Ammon's horn (tissue), 1 donor: ENCODE data around the gene MED19.
"Not testable (repeated sequence)": the region's sequence is repeated elsewhere in the genome, so short reads cannot be mapped to it uniquely, and the experiment has no call there.

Experiments used
- DNase-seq: peaks from one replicate; pipeline ENCODE4 v3.0.0-alpha.2; 2016; ENCODE audit warnings: low spot score

Gene MED19

DNA sequence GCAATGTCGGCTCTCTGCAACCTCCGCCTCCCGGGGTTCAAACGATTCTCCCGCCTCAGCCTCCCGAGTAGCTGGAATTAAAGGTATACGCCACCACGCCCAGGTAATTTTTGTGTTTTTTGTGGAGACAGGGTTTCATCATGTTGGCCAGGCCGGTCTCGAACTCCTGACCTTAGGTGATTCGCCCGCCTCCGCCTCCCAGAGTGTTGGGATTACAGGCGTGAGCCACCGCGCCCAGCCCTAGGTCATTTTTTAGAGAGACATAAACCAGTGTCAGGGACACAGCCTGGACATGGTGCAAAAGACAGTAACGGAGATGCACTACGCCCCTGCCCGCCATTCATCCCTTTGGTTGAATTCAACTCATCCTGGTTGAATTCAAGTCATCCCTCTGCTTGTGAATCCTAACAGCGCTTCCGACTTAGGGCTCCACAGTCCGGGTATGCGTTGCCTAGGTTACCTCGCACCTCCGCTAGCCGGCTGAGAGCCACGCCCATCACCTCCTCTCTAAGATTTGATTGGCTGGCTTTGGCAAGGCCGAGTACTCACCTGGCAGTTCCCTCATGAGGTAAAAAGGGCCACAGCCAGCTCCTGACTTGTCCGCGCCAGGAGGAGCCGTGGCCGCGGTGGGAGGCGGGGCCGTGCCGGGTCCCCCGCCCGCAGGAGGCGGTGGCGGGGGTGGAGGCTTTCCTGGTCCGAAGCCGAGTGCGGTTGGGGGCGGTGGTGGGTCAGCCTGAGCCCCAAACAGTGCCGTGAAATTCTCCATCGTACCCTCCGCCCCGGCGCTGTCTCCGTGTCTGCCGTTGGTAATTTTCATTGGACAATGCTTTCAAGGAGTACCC is at the start of gene MED19:
Gene MED19, minus strand, starts transcription at position 802 of the 842 bp plus-strand sequence. Its CDS starts 36 bp downstream, at position 766.
- DNase-seq = peak; percentile 78

DNA sequence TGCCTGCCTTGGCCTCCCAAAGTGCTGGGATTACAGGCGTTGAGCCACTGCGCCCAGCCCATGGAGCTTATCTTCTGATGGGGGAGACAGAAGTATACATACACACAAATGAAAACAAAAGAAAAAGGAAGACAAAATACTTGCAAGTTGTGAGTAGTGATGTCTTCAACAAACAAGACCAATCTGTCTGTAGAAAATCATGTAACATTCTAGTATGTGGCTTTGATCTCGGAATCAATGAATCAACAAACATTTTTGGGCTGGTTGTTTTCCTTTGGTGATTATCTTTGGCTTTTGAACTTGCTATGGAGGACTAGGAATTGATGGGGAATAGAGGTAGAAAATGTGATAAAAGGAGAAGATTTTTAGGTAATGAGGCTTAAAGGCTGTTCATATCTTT is 46.2 kb upstream of the MED19 start:
- DNase-seq = no peak

DNA sequence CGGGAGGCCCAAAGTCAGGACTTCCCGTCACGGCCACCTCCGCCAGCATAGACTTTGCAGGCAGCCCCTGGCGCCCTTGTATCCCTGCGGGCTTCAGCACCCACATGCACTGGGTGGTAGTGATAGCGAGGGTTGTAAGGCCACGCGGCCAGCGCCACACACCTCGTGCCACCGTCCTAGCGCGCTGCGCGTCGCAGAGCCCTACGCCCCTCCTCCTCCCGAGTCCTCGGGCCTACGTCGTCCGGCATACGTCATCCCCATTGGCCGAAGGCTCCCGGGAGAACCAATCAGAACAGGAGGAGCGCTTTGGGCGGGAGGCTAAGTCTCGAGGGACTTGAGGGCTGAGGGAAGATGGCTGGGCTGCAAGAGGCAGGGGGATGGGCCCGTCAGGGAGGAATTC is 40.9 kb upstream of the MED19 start:
- DNase-seq = no peak

- peak; percentile 50 for DNase-seq
Measured at GRCh38 chr11:57751676-57752253, 39.8 kb upstream of the MED19 start, which contains the start of gene BTBD18. Gene BTBD18 (minus strand): TSS chr11:57751819. CDS start chr11:57751188, 631 bp downstream.

GRCh38 chr11:57751176-57751575 is 39.2 kb upstream of the MED19 start:
- no peak for DNase-seq

DNA sequence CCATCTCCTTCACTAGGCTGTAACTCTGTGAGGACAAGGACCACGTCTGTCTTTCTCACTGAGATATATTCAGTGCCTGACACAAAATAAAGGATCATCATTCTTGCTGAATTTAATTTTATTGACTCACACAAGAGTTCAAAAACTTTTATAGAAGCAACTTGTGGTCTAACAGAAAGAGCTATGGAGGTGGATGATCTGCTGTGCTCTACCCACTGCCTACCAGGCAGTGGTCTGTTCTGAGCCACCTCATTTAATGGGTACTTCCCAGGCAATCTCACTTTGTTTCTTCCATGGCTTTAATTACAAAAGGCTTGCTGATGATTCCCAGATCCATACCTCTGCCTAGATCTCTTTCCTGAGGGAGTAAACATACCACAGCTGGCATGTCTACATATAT is 34.9 kb upstream of the MED19 start:
- DNase-seq = no peak

GRCh38 chr11:57745206-57745605 is 33.2 kb upstream of the MED19 start:
- DNase-seq = no peak

- no peak for DNase-seq
Measured at GRCh38 chr11:57744357-57744756, 32.3 kb upstream of the MED19 start.

- DNase-seq = no peak
Measured at GRCh38 chr11:57742087-57742452, 30.1 kb upstream of the MED19 start.

DNA sequence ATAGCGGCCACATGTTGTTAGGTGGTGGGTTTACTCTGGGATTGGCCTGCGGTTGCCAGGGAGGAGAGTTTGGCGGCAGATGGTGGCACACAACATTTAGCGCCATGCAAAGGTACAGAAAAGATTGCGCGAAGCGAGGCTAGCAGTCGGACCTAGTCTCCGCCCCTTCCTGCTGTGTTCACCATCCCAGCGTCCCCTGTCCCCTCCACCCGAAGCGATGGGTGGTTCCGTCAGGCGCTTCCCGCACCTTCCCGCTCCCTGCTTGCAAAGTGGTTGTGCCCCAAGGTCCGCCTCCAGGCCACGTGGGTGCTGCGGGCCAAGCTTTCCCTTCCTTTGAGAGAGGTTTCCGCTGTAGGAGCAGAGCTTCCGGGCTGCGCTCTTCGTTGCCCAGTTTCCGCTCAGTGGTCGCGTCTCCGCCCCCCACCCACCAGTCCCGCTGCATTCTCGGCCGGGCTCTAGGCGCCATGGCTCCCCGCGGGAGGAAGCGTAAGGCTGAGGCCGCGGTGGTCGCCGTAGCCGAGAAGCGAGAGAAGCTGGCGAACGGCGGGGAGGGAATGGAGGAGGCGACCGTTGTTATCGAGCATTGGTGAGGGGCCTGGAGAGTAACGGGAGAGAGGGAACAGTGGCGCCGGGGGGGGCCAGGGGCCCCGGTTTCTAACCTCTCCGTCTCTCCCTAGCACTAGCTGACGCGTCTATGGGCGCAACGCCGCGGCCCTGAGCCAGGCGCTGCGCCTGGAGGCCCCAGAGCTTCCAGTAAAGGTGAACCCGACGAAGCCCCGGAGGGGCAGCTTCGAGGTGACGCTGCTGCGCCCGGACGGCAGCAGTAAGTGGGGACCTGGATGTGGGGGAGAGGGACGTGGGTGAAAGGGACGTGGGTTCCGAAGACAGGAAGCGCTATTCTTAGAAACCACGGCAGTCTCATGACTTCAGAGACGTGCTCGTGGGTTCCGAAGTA is 29.4 kb upstream of the MED19 start, which contains the start of gene SELENOH:
Gene SELENOH, plus strand, starts transcription at position 360 of the 955 bp plus-strand sequence. Its CDS starts 105 bp downstream, at position 465.
- peak; percentile 99 for DNase-seq

GRCh38 chr11:57735619-57736298 is 23.7 kb upstream of the MED19 start:
- DNase-seq = no peak

GRCh38 chr11:57732661-57733060 is 20.6 kb upstream of the MED19 start:
- no peak for DNase-seq

DNA sequence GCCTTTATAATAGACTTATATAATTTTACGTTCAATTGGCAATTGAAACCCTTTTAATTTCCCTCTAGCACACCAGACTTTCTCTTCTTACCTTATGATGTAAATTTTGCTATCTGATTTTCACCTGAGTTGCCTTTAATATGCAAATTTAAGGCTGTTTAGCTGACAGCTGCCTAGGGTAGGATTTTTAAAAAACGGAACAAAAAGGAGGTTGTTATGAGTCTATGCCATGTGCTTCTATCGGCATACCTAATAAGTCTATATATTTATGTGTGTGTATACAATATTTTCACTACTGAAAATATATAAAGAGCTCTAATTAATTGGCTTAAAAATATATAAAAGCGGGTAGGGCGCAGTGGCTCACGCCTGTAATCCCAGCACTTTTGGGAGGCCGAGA is 17.5 kb upstream of the MED19 start:
- DNase-seq = no peak

GRCh38 chr11:57728829-57729228 is 16.8 kb upstream of the MED19 start:
- DNase-seq = no peak

GRCh38 chr11:57727185-57727584 is 15.2 kb upstream of the MED19 start:
- DNase-seq = no peak

DNA sequence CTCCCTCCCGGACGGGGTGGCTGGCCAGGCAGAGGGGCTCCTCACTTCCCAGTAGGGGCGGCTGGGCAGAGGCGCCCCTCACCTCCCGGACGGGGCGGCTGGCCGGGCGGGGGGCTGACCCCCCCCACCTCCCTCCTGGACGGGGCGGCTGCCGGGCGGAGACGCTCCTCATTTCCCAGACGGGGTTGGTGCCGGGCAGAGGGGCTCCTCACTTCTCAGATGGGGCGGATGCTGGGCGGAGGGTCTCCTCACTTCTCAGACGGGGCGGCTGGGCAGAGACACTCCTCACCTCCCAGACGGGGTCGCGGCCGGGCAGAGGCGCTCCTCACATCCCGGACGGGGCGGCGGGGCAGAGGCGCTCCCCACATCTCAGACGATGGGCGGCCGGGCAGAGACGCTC is 4.7 kb upstream of the MED19 start:
- not testable (repeated sequence) for DNase-seq

GRCh38 chr11:57713835-57714234 is 1.8 kb upstream of the MED19 start:
- no peak for DNase-seq

GRCh38 chr11:57712256-57713150 is 488 bp upstream of the MED19 start, which contains the start of gene TMX2:
Gene TMX2 (plus strand): TSS chr11:57712593. CDS start chr11:57712619, 26 bp downstream.
- DNase-seq = peak; percentile 98

- DNase-seq = no peak
Measured at GRCh38 chr11:57709802-57710367, 2.1 kb downstream of the MED19 start.

DNA sequence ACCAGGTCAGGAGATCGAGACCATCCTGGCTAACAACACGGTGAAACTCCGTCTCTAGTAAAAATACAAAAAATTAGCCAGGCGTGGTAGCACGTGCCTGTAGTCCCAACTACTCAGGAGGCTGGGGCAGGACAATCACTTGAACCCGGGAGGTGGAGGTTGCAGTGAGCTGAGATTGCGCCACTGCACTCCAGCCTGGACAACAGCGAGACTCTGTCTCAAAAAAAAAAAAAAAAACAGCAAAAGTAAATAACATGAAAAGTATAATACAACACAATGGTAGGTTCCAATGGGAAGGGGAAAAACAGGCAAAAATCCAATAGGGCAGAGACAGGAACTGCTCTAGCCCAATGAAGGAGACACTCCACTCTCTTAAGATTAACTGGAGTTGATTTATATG is 6.6 kb downstream of the MED19 start:
- DNase-seq = not testable (repeated sequence)
